Activated CD8-positive, alpha-beta memory T cell treated with anti-CD3 and anti-CD28 coated beads, Interleukin-2, amount 50 U/mL, for 24 hours (primary cell): ENCODE measurements around the gene GAR1.
"Not testable (repeated sequence)": the region's sequence is repeated elsewhere in the genome, so short reads cannot be mapped to it uniquely, and the experiment has no call there.

Experiments used
- DNase-seq: peaks from one replicate; pipeline ENCODE4 v3.0.0-alpha.2; 2020; ENCODE audit errors: extremely low read depth

The GAR1 gene

DNA sequence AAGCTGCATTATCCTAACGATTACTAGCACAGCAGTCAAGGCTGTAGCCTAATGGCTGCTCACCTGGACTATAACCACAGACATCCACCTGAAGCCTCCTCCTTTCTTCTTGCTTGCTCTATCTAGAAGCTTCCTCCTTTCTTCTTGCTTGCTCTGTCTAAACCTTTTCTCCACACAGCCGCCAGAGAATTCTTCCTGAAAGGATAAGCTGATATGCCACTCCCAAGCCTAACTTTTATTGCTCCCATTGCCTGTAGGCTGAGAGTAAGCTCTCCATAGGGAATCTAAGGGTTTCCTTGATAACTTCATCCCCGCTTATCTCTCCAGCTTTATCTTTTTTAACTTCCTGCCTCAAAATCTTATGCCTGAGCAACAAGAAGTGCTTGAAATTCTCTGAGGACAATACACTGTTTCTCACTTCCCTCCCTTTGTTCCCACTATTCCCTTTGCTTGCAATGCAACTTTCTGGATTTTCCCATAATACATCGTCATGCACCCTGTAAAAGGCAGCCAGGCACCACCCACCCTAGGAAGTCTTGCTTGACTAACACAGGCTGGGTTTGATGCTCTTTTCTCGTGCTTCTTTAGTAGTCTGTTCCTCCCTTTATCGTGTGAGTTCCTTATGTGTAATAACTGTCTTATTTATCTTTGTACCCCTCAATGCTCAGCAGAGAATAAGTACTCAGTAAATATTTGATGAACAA, 31.0 kb downstream of the GAR1 start:
- no peak for DNase-seq

DNA sequence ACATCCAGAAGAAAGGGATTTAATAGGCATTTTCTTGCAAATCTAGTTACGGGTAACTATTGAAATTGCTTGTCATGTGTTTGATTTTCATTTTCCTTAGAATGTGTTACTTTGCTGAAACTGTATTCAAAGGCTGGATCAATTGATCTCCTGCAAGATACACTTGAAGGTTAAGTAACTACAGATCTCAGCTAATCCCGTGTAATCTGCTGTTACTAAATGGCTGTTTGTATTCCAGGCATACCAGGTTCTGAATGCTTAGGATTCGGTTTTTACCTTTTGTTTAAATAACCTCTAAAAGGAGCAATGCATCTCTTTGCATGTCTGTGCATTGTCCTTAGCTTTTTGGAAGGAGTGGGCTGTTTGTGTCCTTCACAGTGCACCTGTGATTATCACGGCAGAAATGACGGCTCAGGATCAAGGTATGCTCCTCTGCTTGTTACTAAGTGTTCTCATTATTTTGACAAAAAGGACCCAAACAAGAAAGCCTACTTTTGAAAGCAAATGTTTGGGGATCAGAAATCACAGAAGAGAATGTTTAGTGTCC, 32.4 kb downstream of the GAR1 start, which contains the start of gene LRIT3:
LRIT3 (plus strand) TSS at position 212 of the 547 bp plus-strand sequence; CDS start at position 307, 95 bp downstream.
- no peak for DNase-seq

DNA sequence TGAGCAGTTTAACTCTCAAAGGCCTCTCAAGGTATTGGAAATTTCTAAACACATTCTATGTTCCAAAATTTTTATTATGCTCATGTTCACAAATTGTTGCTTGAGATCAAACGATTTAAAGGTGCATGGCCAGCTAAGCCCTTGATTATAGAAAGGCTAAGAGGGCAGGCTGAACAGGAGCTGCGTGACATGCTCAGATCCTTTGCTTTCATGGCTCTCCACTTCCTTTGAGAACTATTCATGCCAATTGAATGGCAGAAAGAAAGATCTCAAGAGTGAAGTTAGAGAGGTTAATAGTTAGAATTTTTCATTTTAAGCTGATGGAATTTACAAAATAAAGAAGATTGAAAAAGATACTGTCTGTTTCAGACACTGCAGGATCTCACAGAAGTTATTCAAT, 32.9 kb downstream of the GAR1 start:
- DNase-seq: no peak

DNA sequence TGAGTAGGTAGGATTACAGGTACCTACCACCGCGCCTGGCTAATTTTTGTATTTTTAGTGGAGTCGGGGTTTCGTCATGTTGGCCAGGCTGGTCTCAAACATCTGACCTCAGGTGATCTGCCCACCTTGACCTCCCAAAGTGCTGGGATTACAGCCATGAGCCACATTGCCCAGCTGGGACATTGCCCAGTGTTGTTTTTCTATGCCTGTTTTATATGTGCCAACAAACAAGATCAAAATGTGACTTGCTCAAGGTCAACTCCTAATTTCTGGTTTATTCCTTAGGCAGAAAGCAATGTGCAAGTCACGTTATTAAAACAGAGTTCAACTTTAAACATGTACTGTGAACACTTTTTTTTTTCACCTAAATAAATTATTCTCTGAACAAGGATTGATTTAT, 35.0 kb downstream of the GAR1 start:
- no peak for DNase-seq

DNA sequence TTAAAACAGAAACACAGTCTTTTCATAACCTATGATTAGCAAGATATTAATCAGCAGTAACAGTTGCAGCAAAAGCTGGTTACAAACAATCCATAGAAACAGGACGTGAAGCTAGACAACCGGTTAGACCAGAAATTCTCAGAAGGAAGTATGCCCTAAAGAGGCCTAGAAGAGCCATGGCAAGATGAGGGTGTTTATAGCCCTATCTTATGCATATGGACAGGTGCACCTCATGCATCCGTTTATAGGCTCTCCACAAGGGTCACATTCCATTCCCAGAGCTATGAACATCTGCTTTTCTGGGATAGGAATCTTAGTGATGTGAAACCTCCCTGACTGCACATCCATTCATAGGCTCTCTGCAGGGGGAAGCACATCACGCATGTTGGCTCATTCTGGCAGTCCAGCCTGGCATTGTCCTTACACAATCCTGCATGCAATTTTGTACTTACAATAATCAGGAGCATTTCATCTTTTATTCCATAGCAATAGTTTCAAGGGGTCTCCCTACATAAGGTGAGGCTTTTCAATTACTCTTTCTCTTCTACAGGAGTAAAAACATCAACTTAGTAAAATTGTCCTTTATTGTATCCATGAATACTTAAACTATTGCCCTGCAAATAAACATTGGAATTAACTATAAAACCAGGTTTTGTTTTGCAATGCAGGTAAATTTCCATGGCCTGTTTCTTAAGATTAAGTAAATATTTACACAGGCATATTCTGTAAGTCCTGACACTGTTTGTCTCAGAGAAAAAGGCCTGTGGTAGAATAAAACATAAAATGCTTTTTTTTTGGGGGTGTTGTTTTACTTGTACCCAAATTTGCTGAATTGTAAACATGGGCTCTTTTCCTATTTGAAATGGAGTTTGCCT, 44.1 kb downstream of the GAR1 start:
- DNase-seq: not testable (repeated sequence)

DNA sequence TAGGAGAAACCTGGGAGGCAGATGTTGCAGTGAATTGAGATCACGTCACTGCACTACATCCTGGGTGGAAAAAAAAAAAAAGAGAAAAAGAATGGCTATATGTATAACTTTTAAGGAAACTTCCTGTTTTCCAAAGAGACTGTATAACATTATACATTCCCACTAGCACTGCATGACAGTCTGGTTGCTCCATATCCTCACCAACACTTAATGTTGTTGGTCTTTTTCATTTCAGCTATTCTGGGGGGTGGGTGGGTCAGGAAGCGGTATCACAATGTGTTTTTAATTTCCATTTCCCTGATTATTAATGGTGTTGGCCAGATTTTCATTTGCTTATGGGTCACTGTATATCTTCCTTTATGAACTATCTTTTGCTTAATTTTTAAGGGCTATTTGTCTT, 45.7 kb downstream of the GAR1 start:
- no peak for DNase-seq

DNA sequence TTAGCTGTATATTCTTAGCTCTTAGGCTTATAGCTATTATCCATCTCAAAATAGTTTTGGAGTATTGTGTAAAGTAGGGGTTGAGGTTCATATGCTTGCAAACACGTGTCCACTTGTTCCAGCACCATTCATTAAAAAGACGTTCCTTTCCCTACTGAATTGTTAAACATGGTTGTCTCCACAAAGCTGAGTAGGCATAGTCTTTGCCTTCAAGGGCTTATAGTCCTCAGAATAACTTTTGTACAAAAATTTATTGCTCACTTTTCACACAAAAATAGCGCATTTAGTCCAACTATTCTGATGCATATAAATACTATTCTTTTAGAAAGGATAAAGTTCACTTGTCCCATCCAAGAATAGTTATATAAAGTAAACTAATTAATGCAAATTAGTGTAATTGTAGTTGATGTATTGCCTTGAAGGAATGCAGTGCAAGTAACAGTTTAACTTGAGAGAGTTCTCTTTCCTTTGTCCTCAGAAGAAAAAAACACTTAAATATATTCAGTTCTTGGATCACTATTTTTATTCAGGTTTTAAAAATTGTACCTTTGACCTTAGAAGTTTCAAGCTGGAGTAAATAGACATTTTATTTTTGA, 46.5 kb downstream of the GAR1 start:
- no peak for DNase-seq

DNA sequence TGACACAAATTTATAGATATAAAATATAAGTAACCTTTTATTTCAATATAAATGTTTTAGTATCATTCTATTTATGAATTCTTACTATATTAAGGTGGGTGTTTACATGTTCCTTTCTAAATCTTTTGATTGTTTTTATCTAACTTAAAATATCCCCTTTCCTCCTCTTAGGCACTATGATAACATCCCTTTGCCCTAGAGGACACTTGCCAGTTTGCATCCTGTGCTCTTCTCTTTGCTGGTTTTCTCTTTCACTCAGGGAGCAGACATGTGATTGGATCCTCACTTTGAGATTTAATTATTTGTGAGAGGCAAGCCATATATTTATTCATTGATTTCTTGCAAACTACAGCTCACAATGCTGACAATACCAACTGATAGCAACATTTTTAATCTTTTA, 48.6 kb downstream of the GAR1 start:
- DNase-seq: no peak

DNA sequence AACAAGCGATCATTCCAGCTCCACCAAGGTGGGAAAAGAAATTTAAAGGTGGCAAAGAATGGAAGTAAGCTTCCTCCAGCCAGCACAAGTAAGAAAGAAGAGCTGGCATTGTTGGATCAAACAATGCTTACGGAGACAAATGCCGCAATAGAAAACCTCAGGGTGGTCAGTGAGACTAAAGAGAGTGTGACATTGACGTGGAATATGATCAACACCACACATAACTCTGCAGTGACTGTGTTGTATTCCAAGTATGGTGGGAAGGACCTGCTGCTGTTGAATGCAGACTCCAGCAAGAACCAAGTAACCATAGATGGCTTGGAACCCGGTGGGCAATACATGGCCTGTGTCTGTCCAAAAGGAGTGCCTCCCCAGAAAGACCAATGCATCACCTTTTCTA, 54.5 kb downstream of the GAR1 start:
- no peak for DNase-seq

DNA sequence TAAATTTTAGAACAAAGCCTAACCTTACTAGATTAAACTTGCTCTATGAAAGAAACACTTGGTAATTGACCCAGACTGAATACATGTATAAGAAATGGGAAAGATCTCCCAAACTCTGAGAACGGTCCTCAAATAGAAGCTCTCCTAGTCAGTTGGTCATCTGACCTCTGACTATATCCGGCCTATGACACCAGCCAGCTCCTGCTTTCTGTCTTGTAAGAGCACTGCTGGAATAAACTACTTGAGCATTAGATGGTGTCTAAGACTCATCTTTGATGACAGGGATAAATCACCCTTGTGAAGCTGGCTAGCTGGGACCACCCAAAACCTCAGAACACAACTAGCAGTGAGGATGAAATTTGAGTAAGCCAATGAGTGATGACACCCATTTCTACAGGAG, 56.5 kb downstream of the GAR1 start:
- no peak for DNase-seq

DNA sequence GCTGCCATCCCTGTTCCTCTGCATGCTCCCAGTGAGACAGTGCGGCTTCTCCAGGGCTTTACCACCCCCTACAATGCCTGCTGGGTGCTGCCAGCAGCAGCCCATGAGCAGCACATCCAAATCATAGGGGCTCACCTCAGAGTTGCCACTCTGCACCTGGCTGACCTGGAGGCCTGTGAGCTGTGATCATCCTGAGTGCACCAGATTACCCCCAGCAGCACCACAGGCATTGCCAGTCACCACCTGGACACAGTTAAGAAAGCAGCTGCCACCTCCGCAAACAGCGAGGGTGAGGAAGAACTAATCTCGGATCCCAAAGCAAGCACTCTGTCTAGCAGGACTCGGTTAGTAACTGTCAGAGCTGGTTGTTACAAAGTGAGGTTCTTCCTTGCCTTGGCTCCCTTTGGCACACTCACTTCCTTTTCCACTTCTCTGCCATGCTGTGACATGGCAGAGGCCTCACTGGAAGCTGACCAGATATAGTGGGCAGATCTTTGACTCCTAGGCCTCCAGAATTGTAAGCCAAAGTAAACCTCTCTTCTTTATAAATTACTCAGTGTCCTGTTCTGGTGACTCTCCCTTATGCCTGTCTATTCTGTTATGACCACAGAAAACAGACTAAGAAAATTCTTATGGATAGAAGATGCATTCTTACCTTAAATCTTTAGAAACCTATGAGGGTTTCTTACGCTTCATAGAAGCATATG, 57.5 kb downstream of the GAR1 start:
- no peak for DNase-seq

DNA sequence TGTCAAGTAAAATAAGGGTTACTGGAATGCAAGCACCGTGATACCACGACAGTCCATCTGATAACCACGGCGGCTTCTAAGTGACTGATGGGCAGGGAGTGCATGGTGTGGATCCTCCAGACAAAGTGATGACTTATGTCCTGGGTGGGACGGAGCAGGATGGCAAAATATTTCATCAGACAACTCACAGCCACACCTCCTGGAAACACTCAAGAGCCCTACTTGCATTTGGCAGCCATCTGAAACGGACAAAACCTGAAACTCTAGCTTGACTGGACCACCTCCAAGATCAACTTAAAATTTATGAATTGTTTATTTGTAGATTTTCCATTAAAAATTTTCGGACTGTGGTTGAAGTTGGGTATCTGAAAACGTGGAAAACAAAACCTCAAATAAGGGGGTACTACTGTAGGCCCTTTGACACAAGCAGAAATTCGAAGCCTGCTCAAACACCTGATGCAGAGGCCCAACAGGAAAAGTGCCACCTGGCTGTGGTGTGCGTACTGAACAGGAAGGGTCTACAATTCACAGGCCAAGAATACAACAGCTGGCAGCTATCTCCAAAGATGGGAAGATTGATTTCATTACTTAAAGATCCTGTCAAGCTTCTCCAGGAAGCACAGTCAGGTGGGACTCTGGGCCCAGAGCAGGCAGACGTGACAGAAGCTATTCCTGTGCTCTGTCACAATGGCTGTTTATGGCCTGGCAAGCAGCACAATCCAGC, 58.4 kb downstream of the GAR1 start:
- DNase-seq: no peak
